ENCODE results near the gene LEPROT.

The LEPROT gene

DNA sequence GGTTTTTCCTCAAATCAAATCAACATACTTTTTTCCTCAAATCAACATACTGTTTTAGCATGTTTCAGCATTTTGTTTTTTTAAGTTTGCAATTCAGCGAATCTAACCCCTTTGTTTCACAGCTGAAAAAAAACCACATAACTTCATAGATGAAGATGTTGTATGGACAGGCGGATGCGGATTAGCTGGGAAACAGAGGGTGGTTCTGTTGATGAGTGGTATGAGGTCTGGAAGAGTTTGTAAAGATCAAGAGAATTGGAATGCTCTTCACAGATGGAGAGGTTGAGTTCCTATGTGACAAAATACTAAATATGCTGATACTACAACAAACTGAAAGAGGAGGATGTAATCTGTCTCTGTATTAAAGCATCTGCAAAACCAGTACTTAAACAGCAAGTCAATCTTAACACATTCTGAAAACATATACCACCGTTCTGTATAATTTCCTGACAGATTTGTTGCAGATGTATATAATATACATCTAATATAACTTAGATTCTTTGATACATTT is 10.6 kb upstream of the LEPROT start:
- FAIRE-seq (no peak), DNase-seq (ENCODE audit: extremely low spot score, insufficient read length, low read depth) (no peak)

DNA sequence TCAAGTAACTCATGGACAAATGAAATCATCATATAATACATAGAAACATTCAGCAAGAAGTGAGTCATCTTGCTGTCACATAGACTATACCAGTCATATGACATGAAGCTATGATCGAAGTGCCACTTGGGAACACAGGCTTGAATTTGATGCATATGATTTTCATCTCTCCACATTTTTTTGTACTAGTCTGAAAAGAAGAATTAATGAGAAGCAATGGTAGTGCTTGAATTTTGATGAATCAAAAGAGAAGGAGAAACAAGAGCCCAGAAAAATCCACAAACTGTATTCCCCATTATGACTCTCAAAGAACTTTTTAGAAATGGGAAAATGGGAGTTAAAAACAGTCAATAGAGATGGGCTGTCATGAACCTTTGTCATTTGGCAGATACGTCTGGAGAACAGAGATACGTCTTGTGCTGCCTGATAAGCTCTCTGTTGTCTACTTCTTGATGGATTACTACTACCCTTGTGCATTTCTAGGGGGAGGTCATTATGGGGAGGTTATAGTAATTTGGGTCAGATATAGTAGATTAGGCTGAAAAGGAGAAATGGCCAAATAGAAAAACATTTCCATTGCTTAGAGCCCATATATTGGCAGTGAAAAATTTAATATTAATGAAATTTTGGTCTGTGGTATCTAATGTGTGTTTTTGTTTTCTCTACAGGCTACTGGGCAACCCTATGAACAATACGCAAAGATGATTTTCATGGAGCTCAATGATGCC is 8.0 kb upstream of the LEPROT start:
- FAIRE-seq (no peak), DNase-seq (ENCODE audit: extremely low spot score, insufficient read length, low read depth) (no peak)

DNA sequence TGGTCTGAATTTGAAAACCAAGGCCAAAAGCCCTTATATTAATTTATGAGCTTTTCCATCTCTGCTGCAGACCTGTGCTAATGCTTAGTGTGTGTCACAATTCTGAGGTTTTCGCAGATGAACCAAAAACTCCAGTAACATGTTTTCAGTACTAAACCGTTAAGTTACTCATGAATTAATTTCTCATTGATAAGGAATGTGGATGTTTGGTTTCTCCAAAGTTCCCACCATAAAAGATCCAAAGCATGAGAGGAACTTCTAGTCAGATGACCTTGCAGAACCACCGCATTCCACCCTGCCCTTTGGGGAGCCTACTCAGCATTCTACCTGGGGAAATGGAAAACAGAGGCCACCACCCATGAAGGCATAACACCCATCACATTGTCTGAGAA is 7.5 kb upstream of the LEPROT start:
- no peak for FAIRE-seq

DNA sequence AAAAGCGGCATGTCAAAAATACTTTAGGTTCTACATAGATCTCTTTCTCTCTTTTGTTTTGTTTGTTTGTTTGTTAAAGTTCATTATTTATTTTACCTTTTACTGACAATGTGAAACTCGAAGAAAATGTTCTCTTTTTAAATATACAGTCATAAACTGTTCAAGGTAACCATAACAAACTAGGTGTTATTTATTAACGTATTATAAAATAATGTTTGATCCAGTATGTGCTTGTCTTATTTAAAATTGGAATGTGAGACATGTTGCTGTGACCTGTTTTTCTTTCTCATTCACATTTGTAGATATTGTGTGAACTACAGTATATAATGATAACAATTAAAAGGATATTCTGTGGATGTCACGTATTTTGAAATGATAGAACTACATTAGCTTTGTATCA is 5.9 kb upstream of the LEPROT start:
- FAIRE-seq (no peak), DNase-seq (ENCODE audit: extremely low spot score, insufficient read length, low read depth) (no peak)

More for the DNA sequence above, 7.5 kb upstream of the LEPROT start:
- DNase-seq (ENCODE audit: extremely low spot score, insufficient read length, low read depth) = no peak

DNA sequence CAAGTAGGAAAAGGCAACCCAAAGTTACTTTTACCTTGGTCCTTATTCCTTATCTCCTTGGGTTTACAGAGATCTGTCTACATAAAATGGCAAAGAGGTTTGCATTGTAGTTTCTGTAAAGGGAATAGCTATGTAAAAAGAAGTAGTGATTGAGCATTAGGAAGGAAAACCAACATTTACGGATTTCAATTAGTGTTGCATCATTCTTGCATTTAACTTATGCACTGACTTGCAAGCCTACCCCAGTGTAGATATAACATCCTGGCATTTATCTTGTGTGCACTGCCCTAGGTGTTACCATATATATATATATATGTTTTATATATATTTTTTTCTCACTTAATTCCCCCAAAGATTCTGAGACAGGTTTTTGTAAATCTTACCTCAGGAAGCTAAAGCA is 3.7 kb upstream of the LEPROT start:
- no peak for FAIRE-seq
- no peak for DNase-seq (ENCODE audit: extremely low spot score, insufficient read length, low read depth)

DNA sequence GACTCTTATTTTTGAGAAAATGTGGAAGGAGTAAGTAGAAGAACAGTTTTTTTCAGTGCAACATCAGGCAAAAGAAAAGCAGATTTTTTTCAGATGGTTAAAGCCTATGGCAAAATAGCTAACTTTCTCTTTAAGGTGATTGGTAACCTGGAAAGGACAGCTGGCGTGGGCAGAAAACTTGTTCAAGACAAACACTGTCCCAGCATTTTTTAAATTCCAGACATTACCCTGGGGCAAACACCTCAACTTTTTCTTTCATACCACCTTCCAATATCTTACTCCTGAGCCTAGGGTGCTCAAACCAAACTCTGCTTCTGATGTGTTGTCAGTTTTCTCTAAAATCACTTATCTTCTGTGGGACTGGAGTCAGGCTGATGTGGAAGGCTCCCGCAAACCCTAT is 2.7 kb upstream of the LEPROT start:
- no peak for DNase-seq (ENCODE audit: extremely low spot score, insufficient read length, low read depth)
- FAIRE-seq = no peak

DNA sequence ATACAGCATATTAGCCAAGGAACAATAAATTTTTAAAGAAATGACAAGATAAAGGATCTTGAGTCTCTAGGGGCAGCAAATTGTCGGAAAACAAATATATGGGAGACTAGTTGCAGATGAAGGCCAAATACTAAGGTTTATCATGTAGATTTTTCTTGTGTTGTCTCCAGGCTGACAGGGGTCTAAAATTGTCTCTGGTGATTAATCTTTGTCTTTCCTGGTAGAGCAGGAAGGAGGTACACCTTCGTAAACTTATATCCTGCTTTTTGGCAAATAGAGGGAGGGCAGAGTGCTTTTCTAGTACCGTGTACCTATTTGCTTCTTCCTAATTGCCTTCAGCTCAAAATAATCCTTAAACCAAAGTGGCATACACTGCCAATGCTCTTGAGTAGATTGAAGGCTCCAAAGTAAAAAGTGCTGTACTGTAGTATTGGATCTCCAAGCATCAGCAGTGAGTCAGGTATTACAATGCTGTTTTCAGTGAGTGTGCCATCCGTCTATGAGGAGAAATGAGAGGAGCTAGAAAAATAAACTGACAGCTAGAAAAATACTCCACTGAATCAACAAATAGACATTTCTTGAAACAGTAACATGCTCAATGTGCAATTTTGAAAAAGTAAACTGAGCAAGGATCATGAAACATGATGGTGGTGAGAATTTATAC is 1.8 kb upstream of the LEPROT start:
- no peak for FAIRE-seq

DNA sequence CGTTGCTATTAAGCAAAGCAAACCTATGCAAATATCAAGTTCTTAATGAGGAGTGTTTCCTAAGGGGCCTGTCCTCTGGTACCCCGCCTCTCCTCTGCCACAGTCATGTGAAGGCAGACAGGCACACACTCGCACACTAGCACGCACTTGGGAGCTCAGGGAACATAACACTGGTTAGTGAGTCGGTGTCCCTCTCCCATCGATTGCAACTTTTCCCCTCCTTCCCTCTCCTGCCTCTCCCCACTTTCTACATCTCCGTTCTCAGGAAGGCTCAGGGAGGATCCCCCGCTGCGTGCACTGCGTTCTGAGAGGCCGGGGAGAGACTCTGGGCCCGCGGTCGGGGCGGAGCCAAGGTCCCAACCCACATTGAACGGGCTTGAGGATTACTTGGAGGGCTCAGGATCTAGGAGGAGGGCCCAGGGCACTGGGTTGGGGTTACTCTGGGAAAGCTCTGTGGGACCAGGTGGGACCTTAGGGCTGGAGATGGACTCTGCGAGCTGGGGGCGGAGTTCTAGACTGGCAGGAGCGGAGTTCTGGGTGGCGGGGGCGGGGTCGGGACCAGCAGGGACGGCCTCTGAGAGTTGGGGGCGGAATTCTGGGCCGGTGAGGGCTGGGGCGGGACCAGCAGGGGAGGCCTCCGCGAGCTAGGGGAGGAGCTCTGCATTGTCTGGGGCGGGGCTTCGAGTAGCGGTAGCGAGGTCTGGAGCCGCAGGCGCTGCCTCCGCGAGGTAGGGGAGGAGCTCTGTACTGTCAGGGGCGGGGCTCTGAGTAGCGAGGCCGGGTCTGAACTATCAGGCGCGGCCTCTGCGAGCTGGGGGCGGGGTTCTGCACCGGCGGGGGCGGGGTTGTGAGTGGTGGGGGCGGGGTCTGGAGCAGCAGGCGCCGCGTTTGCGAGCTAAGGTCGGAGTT is 533 bp upstream of the LEPROT start:
- FAIRE-seq = peak; percentile 95
- peak; percentile 94 for DNase-seq (ENCODE audit: extremely low spot score, insufficient read length, low read depth)

More for the DNA sequence above, 1.8 kb upstream of the LEPROT start:
- no peak for DNase-seq (ENCODE audit: extremely low spot score, insufficient read length, low read depth)

DNA sequence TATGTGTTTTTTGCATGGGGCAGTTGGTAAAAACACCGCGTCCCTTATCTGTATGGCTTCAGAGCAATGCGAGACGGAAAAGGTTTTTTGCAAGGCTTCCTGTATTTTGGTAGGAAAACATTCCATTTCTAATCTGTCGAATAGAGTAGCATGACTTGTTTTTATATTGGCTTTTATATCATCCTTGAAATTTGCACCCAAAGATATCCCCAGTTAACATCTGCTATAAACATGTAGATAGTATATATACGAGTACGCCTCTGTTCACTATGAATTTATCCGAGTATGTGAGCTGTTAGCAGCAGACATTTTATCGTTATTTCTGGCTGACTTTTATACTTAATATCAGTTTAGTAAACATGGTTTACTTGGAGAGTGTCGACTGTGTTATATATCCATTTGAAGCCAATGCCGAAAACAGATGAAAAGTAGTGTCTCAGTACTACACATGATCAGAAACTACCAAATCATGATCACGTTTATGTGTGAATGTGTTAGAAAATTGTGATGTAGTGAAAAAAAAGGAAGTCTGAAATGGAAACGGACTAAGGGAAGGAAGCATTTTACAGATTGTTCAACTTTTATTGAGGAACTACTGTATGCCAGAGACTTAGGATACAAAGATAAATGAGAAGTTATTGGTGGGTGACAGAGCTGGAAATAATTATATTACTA is 1.0 kb downstream of the LEPROT start:
- FAIRE-seq (peak; percentile 35), DNase-seq (ENCODE audit: extremely low spot score, insufficient read length, low read depth) (no peak)

DNA sequence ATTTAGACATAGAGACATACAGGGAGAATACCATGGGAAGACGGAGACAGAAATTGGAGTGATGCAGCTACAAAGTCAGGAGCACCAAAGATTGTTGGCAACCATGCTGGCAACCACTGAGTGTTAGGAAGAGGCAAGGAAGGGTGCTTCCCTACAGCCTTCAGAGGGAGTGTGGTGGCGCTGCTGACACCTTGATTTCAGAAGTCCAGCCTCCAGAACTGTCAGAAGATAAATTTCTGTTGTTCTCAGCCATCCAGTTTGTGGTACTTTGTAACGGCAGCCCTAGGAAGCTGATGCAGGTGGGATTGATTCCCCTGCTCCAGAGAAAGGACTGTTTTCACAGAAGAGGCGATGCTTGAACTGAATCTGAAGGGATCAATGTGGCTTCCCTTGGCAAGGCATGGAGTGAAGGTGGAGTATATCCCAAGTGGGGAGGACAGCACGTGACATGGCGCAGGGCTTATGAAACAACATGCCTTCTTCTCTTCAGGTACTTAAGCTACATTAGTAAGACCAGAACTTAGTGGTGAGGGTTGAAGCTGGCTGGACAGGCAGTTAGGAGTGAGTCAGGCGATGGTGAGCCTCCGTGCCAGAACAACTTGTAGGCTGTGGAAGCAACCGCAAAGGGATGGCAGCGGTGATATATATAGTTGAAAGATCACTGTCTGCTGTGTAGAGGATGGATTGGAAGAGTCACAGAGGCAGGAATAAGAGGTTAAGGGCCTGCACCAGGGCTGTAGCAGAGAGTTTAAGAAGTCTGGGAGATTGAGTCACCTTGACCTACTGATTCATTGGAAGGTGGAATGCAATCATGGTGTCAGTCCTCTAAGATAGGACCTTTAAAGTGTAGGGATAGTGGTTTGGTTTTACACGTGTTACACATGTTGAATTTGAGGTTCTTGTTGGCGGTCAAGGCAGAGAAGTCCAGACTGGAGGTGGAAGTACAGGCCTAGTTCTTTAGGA is 2.1 kb downstream of the LEPROT start:
- DNase-seq (ENCODE audit: extremely low spot score, insufficient read length, low read depth) (no peak), FAIRE-seq (no peak)

DNA sequence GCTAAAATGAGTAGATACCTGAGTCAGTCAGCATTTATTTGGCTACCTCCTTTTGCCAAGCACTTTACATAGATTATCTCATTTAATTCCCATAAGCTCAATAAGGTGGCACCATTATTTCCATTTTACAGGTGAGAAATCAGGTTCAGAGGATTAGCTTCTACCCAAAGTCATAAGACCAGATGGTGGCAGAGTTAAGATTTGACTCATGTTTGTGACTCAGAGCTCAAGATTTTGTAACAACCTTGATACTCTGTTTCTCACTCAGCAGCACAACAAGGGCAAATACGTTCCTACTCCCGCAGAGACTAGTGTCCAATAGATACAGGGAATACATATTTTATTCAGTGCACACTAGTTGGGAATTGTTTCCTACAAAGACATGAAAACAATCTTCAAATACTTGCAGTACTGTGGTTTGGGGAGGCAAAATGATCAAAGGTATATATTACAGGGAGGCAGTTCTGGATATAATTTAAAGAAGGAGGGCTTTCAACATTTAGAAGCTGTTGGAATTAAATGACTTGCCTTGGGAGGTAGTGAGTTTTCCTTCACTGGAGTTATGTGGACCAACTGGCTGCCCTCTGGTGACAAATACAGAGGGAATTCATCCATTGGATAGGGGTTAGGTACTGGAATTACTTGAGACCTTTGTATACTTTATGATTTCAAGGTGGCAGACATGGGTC is 3.6 kb downstream of the LEPROT start:
- FAIRE-seq (no peak), DNase-seq (ENCODE audit: extremely low spot score, insufficient read length, low read depth) (no peak)

DNA sequence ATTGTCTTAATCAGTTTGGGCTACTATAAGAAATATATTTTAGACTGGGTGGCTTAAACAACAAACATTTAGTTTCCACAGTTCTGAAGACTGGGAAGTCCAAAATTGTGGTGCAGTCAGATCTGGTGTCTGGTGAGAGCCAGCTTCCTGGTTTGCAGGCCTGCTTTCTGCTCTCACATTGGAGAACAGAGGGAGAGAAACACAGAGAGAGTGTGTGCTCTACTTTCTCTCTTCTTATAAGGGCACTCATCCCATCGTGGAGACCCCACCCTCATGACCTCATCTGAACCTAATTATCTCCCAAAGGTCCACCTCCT is 4.1 kb downstream of the LEPROT start:
- FAIRE-seq = no peak

DNA sequence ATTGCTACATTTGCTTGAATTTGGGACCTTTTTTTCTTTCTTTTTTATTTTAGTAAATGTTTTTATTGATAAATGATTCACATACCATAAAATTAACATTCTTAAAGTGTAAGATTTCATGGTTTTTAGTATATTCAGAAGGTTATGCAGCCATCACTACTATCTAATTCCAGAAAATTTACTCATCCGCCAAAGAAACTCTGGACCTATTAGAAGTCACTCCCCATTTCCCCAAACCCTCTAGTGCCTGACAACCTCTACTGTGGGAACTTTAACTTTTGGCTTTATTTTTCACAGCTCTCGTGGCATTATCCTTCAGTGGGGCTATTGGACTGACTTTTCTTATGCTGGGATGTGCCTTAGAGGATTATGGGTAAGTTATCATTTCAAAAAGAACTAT is 4.5 kb downstream of the LEPROT start:
- FAIRE-seq = no peak
- no peak for DNase-seq (ENCODE audit: extremely low spot score, insufficient read length, low read depth)

More for the DNA sequence above, 4.1 kb downstream of the LEPROT start:
- DNase-seq (ENCODE audit: extremely low spot score, insufficient read length, low read depth) = no peak

DNA sequence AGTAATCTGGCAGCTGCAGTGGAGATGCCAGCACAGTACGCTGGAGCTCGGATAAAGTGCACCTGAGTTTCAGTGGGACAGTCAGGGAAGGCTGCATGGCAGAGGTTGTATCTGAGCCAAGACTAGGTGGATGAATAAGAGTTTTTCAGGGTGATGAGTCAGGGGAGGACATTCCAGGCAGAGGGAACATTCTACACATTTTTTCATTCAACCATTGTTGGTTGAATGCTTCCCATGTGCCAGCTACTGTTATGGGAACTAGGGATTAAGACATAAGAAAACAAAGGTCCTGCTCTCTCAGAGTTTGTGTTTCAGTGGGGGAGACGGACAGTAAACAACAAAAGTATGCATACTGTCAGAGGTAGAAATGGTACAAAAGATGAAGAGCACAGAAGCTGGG is 5.2 kb downstream of the LEPROT start:
- no peak for FAIRE-seq
- DNase-seq (ENCODE audit: extremely low spot score, insufficient read length, low read depth) = no peak

DNA sequence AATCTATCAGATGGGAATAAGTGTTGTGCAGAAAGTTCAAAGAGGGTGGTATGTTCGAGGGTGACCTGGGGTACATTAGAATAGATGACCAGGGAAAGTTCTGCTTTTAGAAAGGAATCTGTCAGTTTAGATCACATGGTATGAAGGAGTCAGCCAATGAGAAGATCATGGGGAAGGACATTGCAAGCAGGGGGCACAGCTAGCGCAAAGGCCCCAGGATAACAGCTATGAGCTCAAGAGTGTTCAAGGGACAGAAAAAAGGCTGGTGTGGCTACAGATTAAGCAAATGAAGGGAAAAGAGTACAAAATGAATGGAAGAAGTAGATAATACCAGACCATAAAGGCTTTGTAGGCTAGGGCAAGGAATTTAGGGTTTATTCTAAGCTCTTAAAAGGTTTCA is 8.6 kb downstream of the LEPROT start:
- no peak for FAIRE-seq
- DNase-seq (ENCODE audit: extremely low spot score, insufficient read length, low read depth) = no peak

DNA sequence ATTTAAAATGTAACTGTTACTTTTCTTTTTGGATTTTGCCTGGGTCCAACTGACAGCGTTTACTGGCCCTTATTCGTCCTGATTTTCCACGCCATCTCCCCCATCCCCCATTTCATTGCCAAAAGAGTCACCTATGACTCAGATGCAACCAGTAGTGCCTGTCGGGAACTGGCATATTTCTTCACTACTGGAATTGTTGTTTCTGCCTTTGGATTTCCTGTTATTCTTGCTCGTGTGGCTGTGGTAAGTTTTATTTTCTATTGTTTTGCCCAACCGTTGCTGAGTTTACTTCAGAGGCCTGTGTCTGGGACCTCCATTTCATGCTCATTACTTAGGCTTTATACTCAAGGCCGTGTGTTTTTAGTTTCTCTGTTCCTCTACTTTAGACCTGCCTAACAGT is 9.3 kb downstream of the LEPROT start:
- FAIRE-seq (no peak), DNase-seq (ENCODE audit: extremely low spot score, insufficient read length, low read depth) (no peak)

DNA sequence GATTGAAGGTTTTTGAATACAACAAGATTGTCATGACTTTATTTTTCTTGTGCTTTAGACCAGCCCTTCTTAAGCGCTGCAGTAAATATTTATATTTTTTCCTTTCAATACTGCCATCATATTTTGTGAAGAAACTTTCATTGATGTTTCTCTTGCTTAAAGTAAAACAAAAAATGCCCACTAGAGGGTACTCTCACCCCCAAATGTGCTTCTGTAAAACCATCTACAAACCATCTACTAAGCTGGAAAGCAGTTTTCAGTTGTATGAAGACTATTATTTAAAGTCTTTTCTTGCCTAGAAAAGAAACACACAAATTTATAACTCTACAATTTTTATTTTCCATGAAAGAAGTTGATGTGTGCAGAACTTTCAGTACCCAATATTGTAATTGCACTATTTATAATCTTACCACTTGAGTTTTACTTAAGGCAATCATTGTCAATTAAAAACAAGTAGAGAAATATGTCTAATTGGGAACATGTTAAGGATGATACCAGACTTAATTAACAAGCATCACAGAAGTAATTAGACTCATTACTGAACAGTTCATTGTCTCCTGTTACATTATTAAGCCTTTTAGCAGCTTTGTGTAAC is 10.7 kb downstream of the LEPROT start:
- DNase-seq (ENCODE audit: extremely low spot score, insufficient read length, low read depth) (no peak), FAIRE-seq (peak; percentile 67)

DNA sequence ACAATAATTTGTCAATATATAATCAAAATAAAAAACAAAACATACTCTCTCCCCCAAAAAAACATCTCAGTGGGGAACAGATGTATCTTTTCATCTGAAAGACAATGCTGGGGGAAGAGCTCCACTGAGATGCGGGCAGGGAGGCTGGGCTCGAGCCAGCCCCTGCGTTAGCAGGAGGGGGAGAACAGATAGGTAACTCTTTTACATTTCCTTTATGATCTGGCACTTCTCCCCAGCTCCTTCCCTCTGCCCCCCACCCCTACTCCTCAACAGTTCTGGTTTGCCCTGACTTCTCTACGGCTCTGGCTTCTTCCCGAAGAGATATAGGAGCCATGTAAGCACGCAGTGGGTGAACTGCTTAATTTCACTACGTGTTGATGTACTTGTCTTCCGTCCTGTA is 12.4 kb downstream of the LEPROT start:
- DNase-seq (ENCODE audit: extremely low spot score, insufficient read length, low read depth) (no peak), FAIRE-seq (no peak)
